ENCODE data around the gene HS3ST6. TPM values are rescaled to one million over a fixed set of nuclear protein-coding genes. Genes with fewer than 3 reads are reported as not detected.
A peak's percentile ranks its signal among the peaks of the same experiment; 100 is the strongest.

HS3ST6 gene
- total and polyA plus RNA-seq, 2 of the 13 experiments (the other 11 are each of a cell fraction or from before 2014, with no cell fraction given): not detected

GRCh38 chr16:1964506-1965395 lies 46.5 kb upstream of the HS3ST6 start, which contains the start of gene RPS2 (continued):
- TF ChIP-seq ZBED4 (CRISPR knock-in tag; IDR thresholded peaks at IDR 0.05; ENCODE audit: borderline replicate concordance): 0 out of 2 replicates have a peak, but pooled peaks have one; percentile 58
- peak; percentile 75; the same call in 1 of the 2 replicates for TF ChIP-seq NFKB2 (CRISPR knock-in tag; IDR thresholded peaks at IDR 0.05; ENCODE audit: borderline replicate concordance)
- no peak for TF ChIP-seq RFX5 (IDR thresholded peaks at IDR 0.05; ENCODE audit: low read depth, low read length)
- TF ChIP-seq, protein P1, sequence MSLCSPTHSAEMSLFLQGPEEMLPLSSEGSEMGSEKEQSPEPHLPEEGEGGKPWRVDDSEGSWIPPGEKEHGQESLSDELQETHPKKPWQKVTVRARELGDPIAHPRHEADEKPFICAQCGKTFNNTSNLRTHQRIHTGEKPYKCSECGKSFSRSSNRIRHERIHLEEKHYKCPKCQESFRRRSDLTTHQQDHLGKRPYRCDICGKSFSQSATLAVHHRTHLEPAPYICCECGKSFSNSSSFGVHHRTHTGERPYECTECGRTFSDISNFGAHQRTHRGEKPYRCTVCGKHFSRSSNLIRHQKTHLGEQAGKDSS (CRISPR knock-in tag; IDR thresholded peaks at IDR 0.05; ENCODE audit: borderline replicate concordance, low read depth): peak; percentile 55; the same call in 1 of the 2 replicates
- peak; percentile 76 for TF ChIP-seq KDM5A (IDR thresholded peaks at IDR 0.05; ENCODE audit: borderline replicate concordance, low read length)
- TF ChIP-seq MXI1 (IDR thresholded peaks at IDR 0.05; ENCODE audit: borderline replicate concordance, low read depth, low read length): peak; percentile 85; the same call in 2 of the 3 replicates
- TF ChIP-seq PHF21A (CRISPR knock-in tag; IDR thresholded peaks at IDR 0.05): peak; percentile 70
- TF ChIP-seq TGIF2 (CRISPR knock-in tag; IDR thresholded peaks at IDR 0.05): peak; percentile 82
- TF ChIP-seq ZNF878 (CRISPR knock-in tag; IDR thresholded peaks at IDR 0.05): 0 out of 2 replicates have a peak, but pooled peaks have one; percentile 3
- TF ChIP-seq, protein P2, sequence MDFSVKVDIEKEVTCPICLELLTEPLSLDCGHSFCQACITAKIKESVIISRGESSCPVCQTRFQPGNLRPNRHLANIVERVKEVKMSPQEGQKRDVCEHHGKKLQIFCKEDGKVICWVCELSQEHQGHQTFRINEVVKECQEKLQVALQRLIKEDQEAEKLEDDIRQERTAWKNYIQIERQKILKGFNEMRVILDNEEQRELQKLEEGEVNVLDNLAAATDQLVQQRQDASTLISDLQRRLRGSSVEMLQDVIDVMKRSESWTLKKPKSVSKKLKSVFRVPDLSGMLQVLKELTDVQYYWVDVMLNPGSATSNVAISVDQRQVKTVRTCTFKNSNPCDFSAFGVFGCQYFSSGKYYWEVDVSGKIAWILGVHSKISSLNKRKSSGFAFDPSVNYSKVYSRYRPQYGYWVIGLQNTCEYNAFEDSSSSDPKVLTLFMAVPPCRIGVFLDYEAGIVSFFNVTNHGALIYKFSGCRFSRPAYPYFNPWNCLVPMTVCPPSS (IDR thresholded peaks at IDR 0.05): no peak
- TF ChIP-seq KDM6A (CRISPR knock-in tag; IDR thresholded peaks at IDR 0.05; ENCODE audit: low read depth): no peak
- no peak for TF ChIP-seq KMT2B (CRISPR knock-in tag; IDR thresholded peaks at IDR 0.05)
- no peak for TF ChIP-seq ZNF292 (CRISPR knock-in tag; IDR thresholded peaks at IDR 0.05; ENCODE audit: borderline replicate concordance, low read depth)
- no peak; the same call in 1 of the 2 replicates for TF ChIP-seq ZNF44 (CRISPR knock-in tag; IDR thresholded peaks at IDR 0.05)
- peak; percentile 94 for TF ChIP-seq DMAP1 (CRISPR knock-in tag; IDR thresholded peaks at IDR 0.05)
- no peak for TF ChIP-seq NFIB (CRISPR knock-in tag; IDR thresholded peaks at IDR 0.05; ENCODE audit: borderline replicate concordance)
- TF ChIP-seq, protein P3, sequence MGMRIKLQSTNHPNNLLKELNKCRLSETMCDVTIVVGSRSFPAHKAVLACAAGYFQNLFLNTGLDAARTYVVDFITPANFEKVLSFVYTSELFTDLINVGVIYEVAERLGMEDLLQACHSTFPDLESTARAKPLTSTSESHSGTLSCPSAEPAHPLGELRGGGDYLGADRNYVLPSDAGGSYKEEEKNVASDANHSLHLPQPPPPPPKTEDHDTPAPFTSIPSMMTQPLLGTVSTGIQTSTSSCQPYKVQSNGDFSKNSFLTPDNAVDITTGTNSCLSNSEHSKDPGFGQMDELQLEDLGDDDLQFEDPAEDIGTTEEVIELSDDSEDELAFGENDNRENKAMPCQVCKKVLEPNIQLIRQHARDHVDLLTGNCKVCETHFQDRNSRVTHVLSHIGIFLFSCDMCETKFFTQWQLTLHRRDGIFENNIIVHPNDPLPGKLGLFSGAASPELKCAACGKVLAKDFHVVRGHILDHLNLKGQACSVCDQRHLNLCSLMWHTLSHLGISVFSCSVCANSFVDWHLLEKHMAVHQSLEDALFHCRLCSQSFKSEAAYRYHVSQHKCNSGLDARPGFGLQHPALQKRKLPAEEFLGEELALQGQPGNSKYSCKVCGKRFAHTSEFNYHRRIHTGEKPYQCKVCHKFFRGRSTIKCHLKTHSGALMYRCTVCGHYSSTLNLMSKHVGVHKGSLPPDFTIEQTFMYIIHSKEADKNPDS (CRISPR knock-in tag; IDR thresholded peaks at IDR 0.05): no peak
